ENCODE results near the gene C5orf15.
"Not testable (repeated sequence)": the region's sequence is repeated elsewhere in the genome, so short reads cannot be mapped to it uniquely, and the experiment has no call there.

C5orf15 gene

DNA sequence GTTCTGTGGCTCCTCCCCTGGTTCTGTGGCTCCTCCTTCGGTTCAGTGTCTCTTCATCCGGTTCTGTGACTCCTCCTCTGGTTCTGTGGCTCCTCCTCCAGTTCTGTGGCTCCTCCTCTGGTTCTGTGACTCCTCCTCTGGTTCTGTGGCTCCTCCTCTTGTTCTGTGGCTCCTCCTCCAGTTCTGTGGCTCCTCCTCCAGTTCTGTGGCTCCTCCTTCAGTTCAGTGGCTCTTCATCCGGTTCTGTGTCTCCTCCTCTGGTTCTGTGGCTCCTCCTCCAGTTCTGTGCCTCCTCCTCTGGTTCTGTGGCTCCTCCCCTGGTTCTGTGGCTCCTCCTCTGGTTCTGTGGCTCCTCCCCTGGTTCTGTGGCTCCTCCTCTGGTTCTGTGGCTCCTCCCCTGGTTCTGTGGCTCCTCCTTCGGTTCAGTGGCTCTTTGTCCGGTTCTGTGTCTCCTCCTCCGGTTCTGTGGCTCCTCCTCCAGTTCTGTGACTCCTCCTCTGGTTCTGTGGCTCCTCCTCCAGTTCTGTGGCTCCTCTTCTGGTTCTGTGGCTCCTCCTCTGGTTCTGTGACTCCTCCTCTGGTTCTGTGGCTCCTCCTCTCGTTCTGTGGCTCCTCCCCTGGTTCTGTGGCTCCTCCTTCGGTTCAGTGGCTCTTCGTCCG, 32.3 kb downstream of the C5orf15 start:
- DNase-seq = not testable (repeated sequence)

DNA sequence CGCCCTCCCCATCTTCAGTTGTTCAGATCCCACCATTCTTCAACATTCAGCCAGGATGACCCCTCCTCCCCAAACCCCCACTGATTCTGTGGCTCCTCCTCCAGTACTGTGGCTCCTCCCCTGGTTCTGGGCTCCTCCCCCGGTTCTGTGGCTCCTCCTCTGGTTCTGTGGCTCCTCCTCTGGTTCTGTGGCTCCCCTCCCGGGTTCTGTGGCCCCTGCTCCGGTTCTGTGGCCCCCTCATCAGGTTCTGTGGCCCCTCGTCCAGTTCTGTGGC, 32.8 kb downstream of the C5orf15 start:
- no peak for DNase-seq

DNA sequence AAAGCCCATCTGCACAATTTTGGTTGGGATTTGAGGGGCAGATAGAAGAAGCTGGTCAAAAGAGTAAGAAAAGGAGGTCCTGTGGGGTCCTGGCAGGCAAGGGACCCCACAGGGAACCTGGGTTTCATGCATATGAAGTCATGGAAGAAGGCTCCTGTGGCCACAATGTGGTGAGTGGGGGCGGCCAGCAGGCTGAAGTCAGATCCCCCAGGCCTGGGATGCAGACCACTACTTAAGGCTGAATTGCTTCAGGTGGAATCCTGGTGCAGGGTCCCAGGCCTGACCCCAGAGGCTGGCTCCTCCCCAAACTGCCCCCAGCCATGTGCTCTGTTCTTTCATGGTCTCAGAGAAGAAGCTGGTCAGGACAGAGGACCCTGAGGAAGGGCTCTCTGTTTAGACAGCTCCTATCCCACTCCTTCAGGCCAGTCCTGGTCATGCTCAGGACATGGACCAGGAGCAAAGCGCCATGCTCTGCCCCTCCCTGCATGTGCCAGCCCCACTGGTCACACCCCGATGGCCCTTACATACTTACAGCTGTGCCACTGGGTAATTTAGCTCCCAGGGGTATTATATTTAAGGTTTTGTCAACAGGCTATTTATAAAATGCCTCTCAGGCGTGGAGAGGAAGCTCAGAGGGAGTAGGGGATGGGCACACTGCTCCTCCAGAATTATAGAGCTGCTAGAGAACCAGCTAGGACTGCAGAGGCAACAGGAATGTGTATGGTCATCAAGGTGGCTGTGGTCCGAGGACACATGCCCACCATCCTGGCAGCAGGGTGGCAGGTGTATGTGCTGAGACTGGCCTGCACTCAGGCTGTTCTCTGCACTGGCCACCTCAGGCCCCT, 33.4 kb downstream of the C5orf15 start:
- no peak for DNase-seq

DNA sequence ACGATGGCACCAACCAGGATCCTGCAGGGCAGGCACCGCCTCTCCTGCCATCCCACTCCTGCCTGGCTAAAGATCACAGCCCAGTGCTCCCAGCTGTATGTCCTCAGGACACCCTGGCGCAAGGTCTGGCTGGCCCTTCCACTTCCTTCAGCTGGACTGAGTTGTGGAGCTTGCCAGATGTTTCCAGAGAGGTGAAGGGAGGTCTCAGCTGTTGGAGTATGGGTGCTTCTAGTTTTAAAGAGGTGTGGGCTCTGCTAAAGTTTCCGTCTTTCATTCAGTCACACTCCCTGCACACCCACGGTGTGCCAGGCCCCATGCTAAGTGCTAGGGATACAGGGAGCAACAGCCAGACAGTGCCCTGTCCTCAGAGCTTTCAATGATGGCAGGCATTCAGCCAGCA, 34.1 kb downstream of the C5orf15 start:
- no peak for DNase-seq

DNA sequence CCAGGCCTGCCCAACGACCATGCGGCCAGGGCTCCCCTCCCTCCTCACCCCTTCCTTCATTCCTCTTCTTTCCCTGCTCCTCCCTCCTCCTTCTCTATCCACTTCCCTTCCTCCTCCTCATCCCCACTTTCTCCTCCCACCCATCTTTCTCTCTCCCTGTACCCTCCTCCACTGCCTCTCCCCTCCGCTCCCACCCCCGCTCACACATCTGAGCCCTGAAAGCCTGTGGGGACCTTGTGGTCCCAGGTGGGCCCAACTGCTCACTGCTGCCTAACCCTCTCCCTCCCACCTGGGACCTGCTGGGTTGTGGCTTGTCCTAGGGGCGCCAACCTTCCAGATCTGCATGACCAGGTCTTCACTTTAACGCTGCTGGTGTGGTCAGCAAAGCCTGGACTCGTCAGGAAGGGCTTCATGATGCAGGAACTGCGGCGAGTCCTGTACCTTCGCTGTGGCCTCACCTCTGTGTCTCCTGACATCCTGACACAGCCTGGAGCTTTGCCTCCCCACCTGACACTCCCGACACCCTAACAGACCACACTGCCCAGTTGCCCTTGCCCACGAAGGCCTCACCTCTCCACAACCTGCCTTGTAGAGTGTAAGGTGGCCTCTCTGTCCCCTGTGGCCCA, 34.6 kb downstream of the C5orf15 start:
- DNase-seq = no peak

DNA sequence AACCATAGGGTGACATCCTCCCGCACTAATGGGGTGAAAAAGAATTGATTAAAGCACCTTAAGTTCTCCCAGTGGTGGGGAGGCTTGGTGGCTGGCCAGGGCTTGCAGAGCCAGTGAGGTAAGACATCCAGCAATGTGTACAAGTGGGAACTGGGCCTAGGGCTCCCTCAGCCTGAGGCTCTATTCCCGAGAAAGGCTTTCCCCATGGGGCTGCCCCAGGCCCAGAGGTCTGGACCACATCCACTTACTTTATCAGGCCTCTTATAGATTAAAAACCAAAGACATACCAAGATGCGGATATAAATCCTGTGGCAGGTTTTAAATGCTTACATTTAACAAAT, 35.3 kb downstream of the C5orf15 start:
- no peak for DNase-seq

DNA sequence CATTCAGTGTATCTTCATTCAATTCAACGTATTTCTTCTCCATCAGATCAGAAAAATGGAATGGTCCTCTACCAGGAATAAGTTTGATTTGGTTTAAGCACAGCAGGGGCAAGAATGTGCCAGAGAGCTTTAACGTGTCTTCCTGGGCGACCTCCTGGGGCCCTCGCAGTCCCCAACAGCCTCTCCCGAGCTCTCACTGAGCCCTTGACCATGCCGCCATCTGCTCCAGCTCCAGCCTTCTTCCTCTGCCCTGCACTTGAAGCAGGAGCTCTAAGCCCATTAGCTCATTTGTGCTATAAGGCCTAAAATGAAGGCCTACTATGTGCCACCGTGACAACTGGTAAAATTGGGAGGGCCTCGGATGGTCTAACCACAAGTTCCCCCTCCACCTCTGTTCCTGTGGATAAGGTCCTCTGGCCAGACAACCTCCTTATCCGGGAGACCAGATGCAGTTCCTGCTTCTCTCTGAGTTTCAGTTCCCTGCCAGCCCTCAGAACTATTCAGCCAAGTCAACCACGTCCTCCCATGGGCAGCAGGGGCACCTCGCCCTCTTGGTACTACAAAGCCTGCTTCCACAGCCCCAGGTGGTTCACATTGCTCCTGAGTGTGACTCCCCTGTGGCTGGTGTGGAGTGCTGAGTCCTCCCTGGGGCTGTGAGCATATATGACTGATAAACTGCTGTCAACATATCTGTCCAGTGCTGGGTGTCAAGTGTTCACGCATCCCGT, 35.8 kb downstream of the C5orf15 start:
- DNase-seq = no peak

DNA sequence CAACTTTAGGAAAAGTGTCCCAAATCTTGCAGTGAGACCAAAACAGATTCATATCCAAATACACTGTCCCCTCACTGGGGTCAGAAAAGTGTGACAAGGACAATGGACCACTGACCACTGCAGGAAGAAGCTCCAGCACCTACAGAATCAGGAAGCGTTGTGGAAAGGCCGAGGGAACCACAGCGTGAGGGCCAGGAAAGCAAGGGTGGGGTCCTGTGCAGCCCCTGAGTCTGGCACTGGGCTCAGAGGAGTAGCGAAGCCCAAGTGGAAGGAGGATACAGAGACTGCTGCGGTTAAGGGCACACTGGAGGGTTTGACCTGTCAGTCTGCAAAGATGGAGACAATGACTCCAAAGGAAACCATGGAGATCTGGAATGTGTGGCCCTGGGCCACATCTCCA, 36.9 kb downstream of the C5orf15 start:
- DNase-seq = no peak

DNA sequence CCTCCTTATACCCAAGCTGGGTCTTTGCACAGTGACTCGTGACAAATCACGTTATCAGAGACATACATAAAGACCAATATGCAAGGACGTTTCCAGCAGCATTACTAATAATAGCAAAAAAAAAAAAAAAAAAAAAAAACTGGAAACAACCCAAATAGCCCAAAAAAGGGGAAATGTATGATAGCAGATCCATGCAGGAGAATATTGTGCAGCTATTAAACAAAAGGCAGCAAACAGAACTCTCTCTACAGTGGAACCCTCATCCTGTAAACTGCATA, 37.7 kb downstream of the C5orf15 start:
- no peak for DNase-seq

DNA sequence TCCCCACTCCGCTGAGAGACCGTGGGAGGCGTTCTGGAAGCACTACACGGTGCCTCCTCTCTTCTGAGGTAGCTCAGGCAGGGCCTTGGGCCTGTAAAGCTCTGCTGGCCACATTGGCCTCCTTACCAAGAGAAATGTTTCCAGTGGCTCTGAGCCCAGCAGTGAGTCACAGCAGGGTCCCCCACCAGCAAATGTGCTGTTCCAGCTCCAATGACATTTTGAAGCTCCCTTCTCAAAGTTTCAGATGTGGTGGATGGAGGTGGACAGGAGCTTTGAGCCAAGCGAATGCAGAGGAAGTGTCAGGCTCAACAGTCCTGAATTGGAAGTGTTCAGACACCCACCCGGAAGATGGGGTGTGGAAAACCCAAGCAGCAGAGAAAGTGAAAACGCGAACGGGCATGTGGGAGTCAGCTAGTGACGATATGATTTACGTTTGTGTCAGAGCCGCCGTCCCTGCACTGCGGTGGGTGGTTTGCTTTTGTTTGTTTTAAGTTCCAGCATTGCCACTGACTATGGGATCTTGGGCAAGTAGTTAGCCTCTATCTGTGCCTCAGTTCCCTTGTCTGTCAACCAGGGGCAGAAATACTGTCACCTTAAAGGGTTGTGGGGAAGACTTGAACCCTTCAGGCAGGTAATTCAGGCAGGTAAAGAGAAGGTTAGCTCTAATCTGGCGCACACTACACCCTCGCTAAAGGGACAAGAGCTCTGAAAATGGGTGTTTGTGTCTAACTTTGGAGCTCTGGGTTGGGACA, 38.2 kb downstream of the C5orf15 start:
- peak; percentile 85 for DNase-seq

DNA sequence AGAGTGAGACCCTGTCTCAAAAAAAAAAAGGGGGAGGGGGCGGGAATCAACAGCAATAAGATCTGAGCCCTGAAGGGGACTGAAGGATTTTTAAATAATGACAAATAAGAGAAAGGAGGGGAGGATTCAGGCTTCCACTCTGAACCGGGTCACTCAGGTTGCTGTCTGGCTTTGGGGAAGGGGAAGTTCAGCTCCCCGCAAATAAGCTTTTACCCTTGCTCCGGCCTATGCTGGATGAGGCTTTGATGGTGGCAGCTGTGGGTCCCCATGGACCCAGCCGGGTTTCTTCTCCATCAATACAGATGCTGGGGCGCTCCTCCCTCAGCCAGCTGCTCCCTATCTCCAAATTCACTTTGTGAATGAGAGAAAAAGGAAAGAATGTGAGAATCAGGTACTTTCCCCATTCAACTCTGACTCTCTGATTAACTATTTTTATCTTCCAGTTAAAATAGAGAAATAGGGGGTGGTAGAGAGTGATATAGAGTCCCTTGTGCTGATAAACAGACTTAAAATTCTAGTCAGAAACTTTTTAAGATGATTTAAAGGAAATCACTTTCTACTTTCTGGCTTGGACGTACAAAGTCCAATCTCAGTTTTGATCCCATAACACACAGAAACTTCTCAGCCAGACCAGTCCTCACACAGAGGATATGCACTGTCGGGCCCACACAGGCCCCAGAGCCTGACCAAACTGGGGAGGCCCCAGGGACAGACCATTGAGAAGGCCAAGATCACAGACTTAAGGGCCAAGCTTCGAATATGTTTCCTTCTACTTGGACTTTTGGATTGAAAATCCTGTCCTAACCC, 39.6 kb downstream of the C5orf15 start:
- DNase-seq = no peak

DNA sequence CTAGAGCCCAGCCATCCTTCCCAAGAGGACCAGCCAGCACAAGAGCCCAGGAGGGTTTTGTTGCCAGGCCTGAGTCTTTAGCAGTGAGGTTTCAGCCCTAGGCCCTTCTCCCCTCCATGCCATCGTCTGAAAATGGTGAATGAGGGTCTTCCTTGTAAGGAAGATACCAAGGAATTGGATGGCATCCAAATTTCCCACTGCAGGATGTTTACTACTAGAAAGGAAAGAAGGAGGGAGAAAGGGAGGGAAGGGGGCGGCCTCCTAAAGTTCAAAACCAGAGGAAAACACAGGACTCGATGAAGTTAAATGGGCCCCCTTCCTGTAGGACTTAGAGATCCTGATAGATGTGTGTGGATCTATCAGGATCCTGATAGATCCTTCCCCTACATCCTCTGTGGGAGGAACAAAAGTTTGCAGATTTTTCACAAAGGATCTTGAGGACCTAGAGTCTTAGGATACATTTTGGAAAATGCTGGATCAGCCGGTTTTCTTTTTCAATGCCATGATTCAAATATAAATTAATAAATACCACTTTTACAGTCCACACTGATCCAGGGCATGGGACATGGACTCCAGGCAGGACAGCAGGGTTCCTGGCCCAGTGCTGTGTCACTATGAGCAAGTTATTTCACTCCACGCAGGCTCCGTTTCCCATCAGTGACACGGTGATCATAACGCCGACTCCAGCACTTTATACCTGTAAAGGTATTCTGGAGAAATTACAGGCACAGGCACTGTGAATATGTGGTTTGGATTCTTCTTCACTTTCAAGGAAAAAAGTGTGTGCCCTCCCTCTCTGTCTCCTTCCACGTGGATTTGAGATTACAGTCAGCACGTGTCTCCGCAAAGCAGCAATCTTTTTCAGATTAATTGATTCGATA, 40.9 kb downstream of the C5orf15 start:
- no peak for DNase-seq

DNA sequence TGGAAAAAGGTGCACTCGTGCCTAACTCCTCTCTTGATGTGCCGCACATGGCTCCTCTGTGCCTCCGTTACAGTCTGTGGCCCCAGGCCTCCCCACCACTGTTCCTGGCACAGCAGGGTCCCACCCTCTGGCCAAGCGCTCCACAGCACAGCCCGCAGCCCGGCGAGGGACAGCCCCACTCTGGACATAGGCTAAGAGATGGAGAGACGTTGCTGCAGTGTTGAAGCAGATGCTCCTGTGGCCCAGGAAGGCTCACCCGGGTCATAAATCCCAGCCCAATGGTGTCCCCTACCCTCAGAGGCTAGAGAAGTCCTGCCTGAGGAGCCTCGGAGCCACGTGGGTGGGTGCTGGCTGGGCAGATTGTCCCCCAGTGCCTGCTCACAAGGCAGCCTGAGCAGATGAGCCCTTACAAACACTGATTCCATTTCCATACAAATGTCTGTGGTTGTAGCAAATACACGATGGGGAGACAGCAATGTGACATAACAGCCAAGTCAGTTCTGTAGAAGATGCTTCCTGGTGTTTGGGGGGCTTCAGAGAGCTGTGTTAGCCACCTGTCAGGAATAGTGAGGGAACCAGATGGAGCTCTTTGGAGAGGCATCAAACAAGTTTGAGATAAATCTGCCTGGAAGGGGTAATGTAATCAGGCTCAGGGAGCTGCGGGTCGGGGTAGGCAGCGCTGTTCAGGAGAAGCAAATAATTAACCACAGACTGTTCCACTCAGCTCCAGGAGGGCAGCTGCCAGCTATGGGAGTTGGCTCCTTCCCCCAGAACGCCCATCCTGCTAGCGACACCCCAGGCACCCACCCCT, 41.7 kb downstream of the C5orf15 start:
- DNase-seq = no peak

DNA sequence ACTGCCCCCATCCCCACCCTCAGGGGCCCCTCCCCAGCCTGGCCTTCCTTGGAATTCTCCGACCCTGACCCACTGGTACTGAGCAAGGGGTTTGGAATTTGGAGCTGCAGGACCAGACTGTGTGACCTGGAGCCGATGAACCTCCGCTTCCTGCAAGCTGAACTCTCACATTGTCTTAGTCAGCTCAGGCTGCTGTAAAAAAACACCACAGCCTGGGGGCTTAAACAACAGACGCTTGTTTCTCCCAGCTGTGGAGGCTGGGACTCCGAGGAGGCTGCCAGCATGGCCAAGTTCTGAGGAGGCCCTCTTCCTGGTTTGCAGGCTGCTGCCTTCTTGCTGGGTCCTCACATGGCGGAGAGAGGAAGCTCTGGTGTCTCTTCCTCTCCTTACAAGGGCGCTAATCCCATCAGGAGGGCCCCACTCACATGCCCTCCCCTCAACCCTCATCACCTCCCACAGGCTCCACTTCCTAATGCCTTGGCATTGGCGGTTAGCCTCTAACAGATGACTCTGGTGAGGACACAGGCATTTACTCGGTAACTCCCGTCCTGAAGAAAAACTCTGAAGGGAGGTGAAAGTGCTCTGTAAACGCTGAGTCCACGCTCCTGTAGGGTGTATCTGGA, 42.4 kb downstream of the C5orf15 start:
- no peak for DNase-seq

DNA sequence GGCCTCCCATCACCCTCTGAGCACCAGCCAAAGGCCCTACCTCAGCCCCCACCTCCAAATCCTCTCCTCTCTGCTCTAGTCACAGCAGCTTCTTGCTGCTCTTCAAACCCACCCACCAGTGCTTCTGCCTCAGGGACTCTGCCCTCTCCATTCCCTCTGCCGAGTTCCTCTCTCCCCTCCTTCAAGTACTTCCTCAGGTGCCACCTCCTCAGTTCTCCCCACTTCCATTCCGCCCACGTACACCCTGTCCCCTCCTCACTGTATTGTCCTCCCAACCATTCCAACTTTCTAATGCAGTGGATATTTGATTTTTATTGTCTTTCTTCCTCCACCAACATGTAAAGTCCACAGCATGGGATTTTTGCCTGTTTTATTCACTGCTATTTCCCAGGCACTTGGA, 43.2 kb downstream of the C5orf15 start:
- DNase-seq = no peak

DNA sequence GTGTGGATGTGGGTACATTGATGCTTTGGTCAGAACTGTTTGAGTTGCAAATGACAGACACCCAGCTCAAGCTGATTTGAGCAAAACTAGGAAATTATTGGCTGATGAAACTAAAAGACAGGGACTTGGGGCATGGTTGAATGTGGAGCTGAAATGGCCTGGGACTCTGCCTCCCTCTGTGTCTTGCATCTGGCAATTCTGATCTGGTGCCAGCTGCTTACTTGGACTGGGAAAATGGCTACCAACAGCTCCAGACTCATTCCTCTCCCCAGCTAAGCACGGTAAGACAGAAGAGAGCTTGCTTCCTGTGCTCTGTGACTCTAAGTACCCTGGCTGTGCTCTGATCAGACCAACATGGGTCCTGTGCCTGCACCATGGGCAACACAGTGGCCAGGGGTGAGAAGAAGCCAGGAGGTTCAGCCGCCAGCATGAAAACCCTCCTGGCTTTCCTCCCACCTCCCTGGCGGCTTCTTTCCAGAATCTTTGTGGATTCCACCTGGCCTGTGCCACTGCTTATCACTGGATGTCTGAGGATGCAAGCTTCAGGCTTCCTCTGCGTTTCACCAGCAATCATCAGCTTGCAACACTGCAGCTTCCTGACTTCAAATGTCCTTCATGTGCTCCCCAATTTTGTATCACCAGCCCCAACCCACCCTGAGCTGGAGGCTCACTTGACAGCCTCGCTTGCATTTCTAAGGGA, 44.1 kb downstream of the C5orf15 start:
- DNase-seq = no peak

DNA sequence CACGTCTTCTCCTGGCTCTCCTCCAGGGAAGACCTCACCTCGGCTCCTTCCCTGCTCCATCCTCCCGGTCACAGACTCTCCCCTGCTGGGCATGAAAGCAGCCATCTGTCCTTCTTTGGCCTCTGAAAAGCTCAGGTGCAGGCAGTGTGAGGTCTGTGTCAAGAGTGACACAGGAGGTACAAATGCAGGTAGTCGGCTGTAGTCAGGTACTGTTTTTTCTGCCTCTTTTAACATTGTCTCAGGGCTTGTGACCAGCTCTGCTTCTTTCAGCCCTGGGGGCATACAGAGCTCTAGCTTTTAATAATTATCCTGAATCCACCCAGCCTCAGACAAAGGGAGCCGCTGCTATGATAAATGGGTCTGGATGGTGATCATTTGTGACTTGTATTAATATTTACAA, 46.4 kb downstream of the C5orf15 start:
- no peak for DNase-seq

DNA sequence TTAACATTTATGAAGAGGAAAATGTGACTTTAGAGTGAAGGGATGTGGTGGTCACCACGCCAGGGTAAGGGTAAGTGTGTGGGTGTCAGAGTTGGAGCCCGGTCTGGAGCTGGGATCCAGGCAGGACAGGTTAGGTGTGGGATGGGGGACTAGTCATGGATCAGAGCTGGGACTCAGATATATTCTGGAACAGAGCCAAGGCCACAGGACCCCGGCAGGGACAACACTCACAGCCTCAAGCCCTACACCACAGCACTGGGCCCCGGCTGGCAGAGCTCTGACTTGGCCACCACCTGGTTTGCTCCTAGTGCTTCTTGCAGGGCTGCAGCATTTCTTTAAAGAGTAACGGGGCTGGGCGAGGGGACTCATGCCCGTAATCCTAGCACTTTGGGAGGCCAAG, 47.4 kb downstream of the C5orf15 start:
- DNase-seq = no peak
